HCEC 1CT (cell line): ENCODE results near the gene MET.
"Not testable (repeated sequence)": the region's sequence is repeated elsewhere in the genome, so short reads cannot be mapped to it uniquely, and the experiment has no call there.

Experiments used
- DNase-seq: peaks from one replicate; pipeline ENCODE4 v3.0.0-alpha.2; 2017

MET gene

GRCh38 chr7:116730097-116731022 lies 58.4 kb downstream of the MET start:
- no peak for DNase-seq

GRCh38 chr7:116731023-116731395 lies 59.0 kb downstream of the MET start:
- DNase-seq, result no peak

- no peak for DNase-seq
Observed at GRCh38 chr7:116731445-116732335, 59.7 kb downstream of the MET start.

GRCh38 chr7:116732788-116733694 lies 61.0 kb downstream of the MET start:
- no peak for DNase-seq

- no peak for DNase-seq
Observed at GRCh38 chr7:116733924-116734580, 62.1 kb downstream of the MET start.

GRCh38 chr7:116734710-116735109 lies 62.7 kb downstream of the MET start:
- no peak for DNase-seq

- DNase-seq, result no peak
Observed at GRCh38 chr7:116736927-116737715, 65.1 kb downstream of the MET start.

GRCh38 chr7:116738378-116738777 lies 66.4 kb downstream of the MET start:
- DNase-seq, result no peak

- no peak for DNase-seq
Observed at GRCh38 chr7:116739307-116739706, 67.3 kb downstream of the MET start.

- no peak for DNase-seq
Observed at GRCh38 chr7:116740231-116740630, 68.2 kb downstream of the MET start.

- DNase-seq, result no peak
Observed at GRCh38 chr7:116740755-116741462, 68.9 kb downstream of the MET start.

- DNase-seq, result no peak
Observed at GRCh38 chr7:116741625-116742316, 69.8 kb downstream of the MET start.

- DNase-seq, result no peak
Observed at GRCh38 chr7:116742641-116743040, 70.6 kb downstream of the MET start.

- not testable (repeated sequence) for DNase-seq
Observed at GRCh38 chr7:116743835-116744234, 71.8 kb downstream of the MET start.

GRCh38 chr7:116746388-116746787 lies 74.4 kb downstream of the MET start:
- DNase-seq, result not testable (repeated sequence)

- not testable (repeated sequence) for DNase-seq
Observed at GRCh38 chr7:116751070-116751469, 79.1 kb downstream of the MET start.

GRCh38 chr7:116752305-116753074 lies 80.5 kb downstream of the MET start:
- no peak for DNase-seq

GRCh38 chr7:116753130-116753529 lies 81.1 kb downstream of the MET start:
- DNase-seq, result no peak

GRCh38 chr7:116754186-116754585 lies 82.2 kb downstream of the MET start:
- no peak for DNase-seq
